DOHH2 (cell line): ENCODE results near the gene KCND1.

Experiments
- EZH2phosphoT487 ChIP-seq: fragments of 200-600 bp; sonication (generic); IDR thresholded peaks from 2 replicates; pipeline ENCODE4 v1.6.1; 2017; ENCODE audit warnings: borderline replicate concordance, mild to moderate bottlenecking, antibody characterized with exemption, low read length, moderate library complexity, mixed read lengths
- TF ChIP-seq, protein P1 (sequence below): fragments of 200-600 bp; sonication (generic); IDR thresholded peaks from one replicate; pipeline ENCODE4 v1.5.1; 2014; ENCODE audit warnings: antibody characterized with exemption, mild to moderate bottlenecking, low read depth, low read length; ENCODE audit not compliant: poor library complexity, severe bottlenecking

DNA sequence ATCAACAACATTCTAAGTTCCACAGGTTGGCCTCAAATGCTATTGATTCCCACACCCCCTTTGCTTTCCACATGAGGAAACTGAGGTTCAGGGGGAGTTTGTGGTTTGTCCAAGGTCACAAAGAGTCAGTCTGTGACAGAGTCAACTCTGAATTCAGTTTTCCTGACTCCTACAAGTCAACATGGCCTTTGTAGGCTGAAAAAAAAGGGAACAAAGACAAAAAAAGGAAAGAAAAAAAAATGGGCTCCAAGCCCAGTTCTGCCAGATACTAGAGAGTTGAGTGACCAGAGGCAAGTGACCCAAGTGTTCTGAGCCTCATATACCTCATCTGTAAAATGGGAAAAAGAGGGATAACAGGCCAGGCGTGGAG is 36.4 kb downstream of the KCND1 start:
- TF ChIP-seq, protein P1, sequence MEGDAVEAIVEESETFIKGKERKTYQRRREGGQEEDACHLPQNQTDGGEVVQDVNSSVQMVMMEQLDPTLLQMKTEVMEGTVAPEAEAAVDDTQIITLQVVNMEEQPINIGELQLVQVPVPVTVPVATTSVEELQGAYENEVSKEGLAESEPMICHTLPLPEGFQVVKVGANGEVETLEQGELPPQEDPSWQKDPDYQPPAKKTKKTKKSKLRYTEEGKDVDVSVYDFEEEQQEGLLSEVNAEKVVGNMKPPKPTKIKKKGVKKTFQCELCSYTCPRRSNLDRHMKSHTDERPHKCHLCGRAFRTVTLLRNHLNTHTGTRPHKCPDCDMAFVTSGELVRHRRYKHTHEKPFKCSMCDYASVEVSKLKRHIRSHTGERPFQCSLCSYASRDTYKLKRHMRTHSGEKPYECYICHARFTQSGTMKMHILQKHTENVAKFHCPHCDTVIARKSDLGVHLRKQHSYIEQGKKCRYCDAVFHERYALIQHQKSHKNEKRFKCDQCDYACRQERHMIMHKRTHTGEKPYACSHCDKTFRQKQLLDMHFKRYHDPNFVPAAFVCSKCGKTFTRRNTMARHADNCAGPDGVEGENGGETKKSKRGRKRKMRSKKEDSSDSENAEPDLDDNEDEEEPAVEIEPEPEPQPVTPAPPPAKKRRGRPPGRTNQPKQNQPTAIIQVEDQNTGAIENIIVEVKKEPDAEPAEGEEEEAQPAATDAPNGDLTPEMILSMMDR, result no peak
- no peak for TF ChIP-seq EZH2phosphoT487
